Esophagus (tissue), 2 donors: ENCODE measurements around the gene GTF2A2. TPM values are rescaled to one million over a fixed set of nuclear protein-coding genes. Genes with fewer than 3 reads are reported as not detected.
A peak's percentile ranks its signal among the peaks of the same experiment; 100 is the strongest.

ENCODE experiments used
- H3K27ac ChIP-seq, 2 donors: one replicate each; pipeline ENCODE4 v1.5.1; 2013; ENCODE audit warnings: low read depth in 2 of 2, mild to moderate bottlenecking in 2 of 2, inconsistent platforms in 1 of 2, low read length in 1 of 2, moderate library complexity in 1 of 2
- H3K27me3 ChIP-seq, 2 donors: one replicate each; pipeline ENCODE4 v1.6.1; 2013; ENCODE audit warnings: low read length in 2 of 2, control low read depth in 1 of 2, mild to moderate bottlenecking in 1 of 2; ENCODE audit not compliant: insufficient read depth in 2 of 2, control insufficient read depth in 1 of 2
- H3K36me3 ChIP-seq, 2 donors: one replicate each; pipeline ENCODE4 v1.6.1; 2013; ENCODE audit warnings: low read length in 1 of 2; ENCODE audit not compliant: control insufficient read depth in 2 of 2, insufficient read depth in 2 of 2
- H3K4me1 ChIP-seq, 2 donors: one replicate each; pipeline ENCODE4 v1.6.1; 2013; ENCODE audit warnings: low read length in 1 of 2; ENCODE audit not compliant: control insufficient read depth in 2 of 2, insufficient read depth in 2 of 2
- H3K4me3 ChIP-seq, 2 donors: one replicate each; pipeline ENCODE4 v1.5.1; 2013; ENCODE audit warnings: low read length in 2 of 2, mild to moderate bottlenecking in 2 of 2, low read depth in 1 of 2, moderate library complexity in 1 of 2
- H3K9me3 ChIP-seq, 2 donors: one replicate each; pipeline ENCODE4 v1.6.1; 2013; ENCODE audit warnings: mild to moderate bottlenecking in 2 of 2, low read depth in 1 of 2, low read length in 1 of 2, moderate library complexity in 1 of 2; ENCODE audit not compliant: control insufficient read depth in 2 of 2, insufficient read depth in 1 of 2
- WGBS, 2 donors: extraction: QIAGEN DNeasy Blood & Tissue Kit; methylation state at CpG; one replicate each; pipeline ENCODE4 v1.1.7; 2013; 5-methylcytosine and 5-hydroxymethylcytosine counted together
- polyA plus RNA-seq, 2 donors: library from polyadenylated mRNA; stranded (reverse); fragments of 200-250 nt; gene quantifications; one replicate each; pipeline ENCODE4 v1.2.3, GENCODE V29; 2013
- donor health status: healthy with polysubstance abuse.
- donor health status: Bipolar disorder and iron deficiency.

GTF2A2 gene
- polyA plus RNA-seq, 2 donors: 58.3 to 59.2 TPM

- Histone ChIP-seq H3K27ac (no peak overlapping the region), H3K9me3 (no peaks in the 10 kb centered on the region), H3K4me3 (no peak overlapping the region), H3K4me1 (no peaks in the 10 kb centered on the region), H3K27me3 (no peaks in the 10 kb centered on the region), H3K36me3 (peaks cover 7 to 9% of the 10 kb centered on the region in 2 donors)
- WGBS, 2 donors: 76 to 81% methylated on average over 1 of the region's 1 CpG
These were observed 20.9 kb upstream of the GTF2A2 start for GRCh38 chr15:59678172-59678571.

- Histone ChIP-seq H3K27ac (no peak overlapping the region), H3K9me3 (no peaks in the 10 kb centered on the region), H3K27me3 (no peaks in the 10 kb centered on the region), H3K36me3 (peaks cover 9 to 10% of the 10 kb centered on the region in 2 donors), H3K4me1 (no peaks in the 10 kb centered on the region), H3K4me3 (no peak overlapping the region)
- WGBS, 2 donors: 96 to 98% methylated on average over 23 of the region's 23 CpGs
These were observed 19.2 kb upstream of the GTF2A2 start for GRCh38 chr15:59676565-59676964.

GRCh38 chr15:59674361-59674877 is 17.1 kb upstream of the GTF2A2 start:
- Histone ChIP-seq H3K4me3 (no peak overlapping the region), H3K27ac (no peak overlapping the region), H3K36me3 (peaks cover 7 to 8% of the 10 kb centered on the region in 2 donors), H3K4me1 (no peaks in the 10 kb centered on the region), H3K27me3 (no peaks in the 10 kb centered on the region), H3K9me3 (no peaks in the 10 kb centered on the region)
- WGBS, 2 donors: 94 to 95% methylated on average over 3 of the region's 3 CpGs

- no peaks in the 10 kb centered on the region for H3K27me3 ChIP-seq
- H3K4me1 ChIP-seq: no peaks in the 10 kb centered on the region
- H3K36me3 ChIP-seq: peaks cover 0 to 3% of the 10 kb centered on the region in 2 donors
- 82 to 87% methylated on average over 8 of the region's 8 CpGs for WGBS, 2 donors
- H3K27ac ChIP-seq: no peak overlapping the region
- no peak overlapping the region for H3K4me3 ChIP-seq
- H3K9me3 ChIP-seq: no peaks in the 10 kb centered on the region
These were observed 11.2 kb upstream of the GTF2A2 start for GRCh38 chr15:59668556-59668955.

DNA sequence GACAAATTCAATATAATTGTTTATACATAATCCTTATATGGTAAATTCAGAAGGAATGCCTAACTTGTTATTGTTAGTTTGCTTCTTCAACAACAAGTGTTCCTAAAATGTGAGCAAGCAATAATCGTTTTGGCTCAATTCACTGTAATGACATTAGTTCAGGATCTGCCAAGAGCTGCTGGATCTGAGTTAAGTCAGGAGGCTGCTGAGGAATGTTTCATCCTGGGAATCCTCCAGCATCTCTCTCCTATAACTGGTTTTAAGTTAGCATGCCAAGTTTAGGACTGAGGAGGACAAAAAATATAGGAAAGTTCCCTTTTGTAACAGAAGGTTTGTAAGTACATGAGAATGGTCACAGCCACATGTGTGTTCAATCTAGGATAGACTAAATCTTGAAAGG is 4.9 kb upstream of the GTF2A2 start:
- Histone ChIP-seq H3K27ac (no peak overlapping the region), H3K27me3 (no peaks in the 10 kb centered on the region), H3K9me3 (no peaks in the 10 kb centered on the region), H3K36me3 (peaks cover 0 to 3% of the 10 kb centered on the region in 2 donors), H3K4me3 (no peak overlapping the region), H3K4me1 (peaks cover 0 to 2% of the 10 kb centered on the region in 2 donors)
- 34 to 39% methylated on average over 1 of the region's 1 CpG for WGBS, 2 donors

GRCh38 chr15:59659366-59659765 is 2.1 kb upstream of the GTF2A2 start:
- Histone ChIP-seq H3K36me3 (peaks cover 0 to 3% of the 10 kb centered on the region in 2 donors), H3K4me1 (peaks cover 0 to 8% of the 10 kb centered on the region in 2 donors), H3K27me3 (no peaks in the 10 kb centered on the region), H3K4me3 (no peak overlapping the region), H3K9me3 (no peaks in the 10 kb centered on the region), H3K27ac (no peak overlapping the region)
- WGBS, 2 donors: 45 to 53% methylated on average over 1 of the region's 1 CpG

DNA sequence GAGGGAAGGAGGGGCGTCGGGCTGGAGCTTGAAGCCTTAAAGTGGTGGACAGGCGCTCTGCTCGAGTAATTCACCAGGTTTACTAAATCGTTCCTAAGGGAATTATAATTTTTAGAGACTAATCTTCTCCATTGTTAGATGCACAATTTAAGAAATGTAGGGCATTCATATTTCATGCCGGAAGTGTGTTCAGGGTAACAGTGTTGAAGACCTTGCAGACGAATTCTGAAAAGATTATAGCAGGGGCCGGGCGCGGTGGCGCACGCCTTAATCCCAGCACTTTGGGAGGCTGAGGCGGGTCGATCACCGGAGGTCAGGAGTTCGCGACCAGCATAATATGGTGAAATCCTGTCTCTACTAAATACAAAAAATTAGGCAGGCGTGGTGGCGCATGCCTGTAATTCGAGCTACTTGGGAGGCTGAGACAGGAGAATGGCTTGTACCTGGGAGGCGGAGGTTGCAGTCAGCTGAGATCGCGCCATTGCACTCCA is 365 bp upstream of the GTF2A2 start:
- Histone ChIP-seq H3K27me3 (no peaks in the 10 kb centered on the region), H3K4me3 (peak overlapping the region; percentile 77 to 96), H3K36me3 (peaks cover 5 to 6% of the 10 kb centered on the region in 2 donors), H3K4me1 (peaks cover 0 to 8% of the 10 kb centered on the region in 2 donors), H3K27ac (peak overlapping the region in 1 of 2 donors; percentile 77), H3K9me3 (no peaks in the 10 kb centered on the region)
- 28 to 32% methylated on average over 23 of the region's 23 CpGs for WGBS, 2 donors

DNA sequence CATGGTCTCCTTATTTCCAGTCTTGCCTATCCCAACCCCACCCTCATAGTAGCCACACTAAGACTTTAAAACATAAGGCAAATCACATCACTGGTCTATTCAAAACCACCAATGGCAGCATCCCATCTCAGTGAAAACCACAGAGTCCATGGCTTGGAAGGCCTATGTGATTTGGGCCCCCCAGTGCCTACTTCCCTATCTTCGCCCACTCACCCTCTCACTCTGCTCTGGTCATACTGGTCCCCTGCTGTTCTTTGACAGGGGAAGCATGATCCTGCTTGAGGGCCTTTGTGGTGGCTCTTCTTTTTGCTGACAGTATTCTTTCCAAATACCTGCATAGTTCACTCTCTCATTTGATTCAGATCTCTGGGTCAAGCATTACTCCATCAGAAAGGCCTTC is 3.3 kb downstream of the GTF2A2 start:
- peaks cover 0 to 8% of the 10 kb centered on the region in 2 donors for H3K4me1 ChIP-seq
- WGBS, 2 donors: 92% methylated on average over 1 of the region's 1 CpG
- H3K9me3 ChIP-seq: no peaks in the 10 kb centered on the region
- no peak overlapping the region for H3K4me3 ChIP-seq
- H3K36me3 ChIP-seq: peaks cover 3 to 5% of the 10 kb centered on the region in 2 donors
- no peaks in the 10 kb centered on the region for H3K27me3 ChIP-seq
- no peak overlapping the region for H3K27ac ChIP-seq

DNA sequence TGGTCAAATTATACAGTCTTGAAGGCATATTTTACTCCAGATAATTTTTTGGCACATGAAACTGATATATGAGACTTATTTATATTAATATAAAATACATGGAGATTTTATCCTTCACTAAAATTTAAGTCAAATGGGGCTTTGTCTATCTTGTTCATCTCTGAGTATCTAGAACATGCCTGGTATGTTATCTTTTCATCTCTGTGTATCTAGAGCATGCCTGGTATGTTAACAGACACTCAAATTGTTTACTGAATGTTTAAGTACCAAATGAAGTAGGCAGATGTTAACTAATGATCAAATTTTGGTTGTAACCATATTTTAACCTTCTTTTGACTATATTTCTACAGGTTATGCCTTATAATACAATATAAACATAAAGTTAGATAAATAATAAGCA is 7.7 kb downstream of the GTF2A2 start:
- H3K36me3 ChIP-seq: peaks cover 7 to 9% of the 10 kb centered on the region in 2 donors
- no peak overlapping the region for H3K27ac ChIP-seq
- no peak overlapping the region for H3K4me3 ChIP-seq
- no peaks in the 10 kb centered on the region for H3K4me1 ChIP-seq
- H3K27me3 ChIP-seq: no peaks in the 10 kb centered on the region
- no peaks in the 10 kb centered on the region for H3K9me3 ChIP-seq

- 88 to 100% methylated on average over 1 of the region's 1 CpG for WGBS, 2 donors
- H3K4me3 ChIP-seq: no peak overlapping the region
- no peak overlapping the region for H3K27ac ChIP-seq
These were observed 10.2 kb downstream of the GTF2A2 start for GRCh38 chr15:59647085-59647484.

More at GRCh38 chr15:59647085-59647484, 10.2 kb downstream of the GTF2A2 start:
- H3K36me3 ChIP-seq: peaks cover 5 to 7% of the 10 kb centered on the region in 2 donors
- no peaks in the 10 kb centered on the region for H3K27me3 ChIP-seq
- H3K9me3 ChIP-seq: no peaks in the 10 kb centered on the region
- H3K4me1 ChIP-seq: no peaks in the 10 kb centered on the region
